MM.1S (cell line): ENCODE data around the gene SYT5.

Experiments
- CTCF ChIP-seq: fragments of 300-600 bp; sonication (generic); IDR thresholded peaks from 2 replicates; pipeline ENCODE4 v1.5.1; 2016; ENCODE audit warnings: antibody characterized with exemption, low read length, mixed read lengths
- EZH2phosphoT487 ChIP-seq: fragments of 300-600 bp; sonication (generic); IDR thresholded peaks from 2 replicates; pipeline ENCODE4 v1.6.1; 2018; ENCODE audit warnings: antibody characterized with exemption, low read length

- TF ChIP-seq CTCF (no peak), EZH2phosphoT487 (no peak)
These were observed 29.0 kb upstream of the SYT5 start, which contains the start of gene PTPRH for GRCh38 chr19:55208880-55209692.
